Fibroblast of pulmonary artery (primary cell): Measurements from ENCODE around the gene CTIF.
A peak's percentile ranks its signal among the peaks of the same experiment; 100 is the strongest.

Experiments used
- DNase-seq: peaks from one replicate; pipeline ENCODE4 v3.0.0-alpha.2; 2010; ENCODE audit warnings: low read depth
- H3K4me3 ChIP-seq: replicated peaks from 2 replicates; pipeline ENCODE4 v1.5.1; 2011; ENCODE audit warnings: low read depth, mild to moderate bottlenecking, control low read depth, low read length, moderate library complexity
- CTCF ChIP-seq: IDR thresholded peaks from 2 replicates; pipeline ENCODE4 v1.5.1; 2011; ENCODE audit warnings: mild to moderate bottlenecking, control low read depth, low read length, inconsistent platforms; ENCODE audit errors: missing control alignments

CTIF gene

GRCh38 chr18:48679236-48679635, 140.4 kb downstream of the CTIF start:
- TF ChIP-seq CTCF = no peak
- no peak overlapping the region for H3K4me3 ChIP-seq
- DNase-seq = peak; percentile 31

- TF ChIP-seq CTCF = peak; percentile 24
- no peak overlapping the region for H3K4me3 ChIP-seq
- DNase-seq = peak; percentile 82
Observed at GRCh38 chr18:48680339-48681250, 141.8 kb downstream of the CTIF start.

GRCh38 chr18:48682768-48683167, 143.9 kb downstream of the CTIF start:
- DNase-seq = no peak
- H3K4me3 ChIP-seq = no peak overlapping the region
- TF ChIP-seq CTCF = no peak

GRCh38 chr18:48683197-48683596, 144.4 kb downstream of the CTIF start:
- H3K4me3 ChIP-seq = no peak overlapping the region
- DNase-seq = no peak
- no peak for TF ChIP-seq CTCF

GRCh38 chr18:48683661-48684060, 144.8 kb downstream of the CTIF start:
- DNase-seq = no peak
- no peak overlapping the region for H3K4me3 ChIP-seq

GRCh38 chr18:48687346-48688042, 148.7 kb downstream of the CTIF start:
- H3K4me3 ChIP-seq = no peak overlapping the region
- DNase-seq = no peak
- TF ChIP-seq CTCF = no peak

More at GRCh38 chr18:48683661-48684060, 144.8 kb downstream of the CTIF start:
- no peak for TF ChIP-seq CTCF
